Mesendoderm (in vitro differentiated cells): Measurements from ENCODE around the gene TBL3. TPM values are rescaled to one million over a fixed set of nuclear protein-coding genes. Genes with fewer than 3 reads are reported as not detected.

Source experiments
- DNase-seq: peaks from one replicate; pipeline ENCODE4 v3.0.0; 2013
- H2AK5ac ChIP-seq: 2 replicates; pipeline ENCODE4 v1.6.1; 2013; ENCODE audit warnings: low read length, inconsistent platforms
- H2BK120ac ChIP-seq: 2 replicates; pipeline ENCODE4 v1.6.1; 2013; ENCODE audit warnings: low read depth, mild to moderate bottlenecking, low read length, moderate library complexity, mixed read lengths
- H2BK15ac ChIP-seq: replicated peaks from 2 replicates; pipeline ENCODE4 v1.6.1; 2013; ENCODE audit warnings: low read depth, mild to moderate bottlenecking, moderate library complexity
- H2BK5ac ChIP-seq: 2 replicates; pipeline ENCODE4 v1.6.1; 2013; ENCODE audit warnings: low read length, inconsistent platforms
- H3K18ac ChIP-seq: 2 replicates; pipeline ENCODE4 v1.6.1; 2013; ENCODE audit warnings: mild to moderate bottlenecking, low read length, mixed read lengths
- H3K23ac ChIP-seq: one replicate; pipeline ENCODE4 v1.6.1; 2013; ENCODE audit warnings: low read length
- H3K27ac ChIP-seq: 2 replicates; pipeline ENCODE4 v1.5.1; 2013; ENCODE audit warnings: low read depth, mild to moderate bottlenecking, inconsistent platforms, low read length, moderate library complexity
- H3K27me3 ChIP-seq: 2 replicates; pipeline ENCODE4 v1.6.1; 2013; ENCODE audit warnings: low read length, control low read depth, mild to moderate bottlenecking, inconsistent platforms; ENCODE audit not compliant: insufficient read depth, poor library complexity
- H3K36me3 ChIP-seq: 2 replicates; pipeline ENCODE4 v1.6.1; 2013; ENCODE audit warnings: low read length, inconsistent platforms; ENCODE audit not compliant: control insufficient read depth, insufficient read depth
- H3K4ac ChIP-seq: one replicate; pipeline ENCODE4 v1.6.1; 2013; ENCODE audit warnings: low read depth, mild to moderate bottlenecking, low read length, moderate library complexity
- H3K4me1 ChIP-seq: 2 replicates; pipeline ENCODE4 v1.6.1; 2013; ENCODE audit warnings: low read depth, low read length, inconsistent platforms; ENCODE audit not compliant: control insufficient read depth
- H3K4me2 ChIP-seq: 2 replicates; pipeline ENCODE4 v1.6.1; 2013; ENCODE audit warnings: low read length
- H3K4me3 ChIP-seq: 2 replicates; pipeline ENCODE4 v1.5.1; 2013; ENCODE audit warnings: mild to moderate bottlenecking, low read length
- H3K56ac ChIP-seq: one replicate; pipeline ENCODE4 v1.6.1; 2013; ENCODE audit warnings: low read length
- H3K79me1 ChIP-seq: 2 replicates; pipeline ENCODE4 v1.6.1; 2013; ENCODE audit warnings: low read length, inconsistent platforms
- H3K79me2 ChIP-seq: 2 replicates; pipeline ENCODE4 v1.6.1; 2013; ENCODE audit warnings: mild to moderate bottlenecking, low read length; ENCODE audit not compliant: control insufficient read depth, insufficient read depth
- H3K9ac ChIP-seq: 2 replicates; pipeline ENCODE4 v1.6.1; 2013; ENCODE audit warnings: low read length, inconsistent platforms
- H4K5ac ChIP-seq: one replicate; pipeline ENCODE4 v1.6.1; 2013; ENCODE audit warnings: low read length
- H4K8ac ChIP-seq: one replicate; pipeline ENCODE4 v1.6.1; 2013; ENCODE audit warnings: low read depth, mild to moderate bottlenecking, control low read depth, low read length, moderate library complexity
- WGBS: extraction: QIAGEN DNeasy Blood & Tissue Kit; methylation state at CpG from one replicate; pipeline ENCODE4 v1.1.7; 2013; ENCODE audit warnings: low lambda C conversion rate, missing lambda C conversion rate; ENCODE audit not compliant: insufficient coverage; ENCODE audit errors: extremely low coverage; 5-methylcytosine and 5-hydroxymethylcytosine counted together
- small RNA-seq: library from polyadenylated mRNA; stranded (forward); fragments of <200 nt; extraction: miRNeasy Mini kit (QIAGEN cat#:217004); gene quantifications from one replicate; pipeline ENCODE3, GENCODE V24; 2013; ENCODE audit not compliant: insufficient read depth

Gene TBL3

DNA sequence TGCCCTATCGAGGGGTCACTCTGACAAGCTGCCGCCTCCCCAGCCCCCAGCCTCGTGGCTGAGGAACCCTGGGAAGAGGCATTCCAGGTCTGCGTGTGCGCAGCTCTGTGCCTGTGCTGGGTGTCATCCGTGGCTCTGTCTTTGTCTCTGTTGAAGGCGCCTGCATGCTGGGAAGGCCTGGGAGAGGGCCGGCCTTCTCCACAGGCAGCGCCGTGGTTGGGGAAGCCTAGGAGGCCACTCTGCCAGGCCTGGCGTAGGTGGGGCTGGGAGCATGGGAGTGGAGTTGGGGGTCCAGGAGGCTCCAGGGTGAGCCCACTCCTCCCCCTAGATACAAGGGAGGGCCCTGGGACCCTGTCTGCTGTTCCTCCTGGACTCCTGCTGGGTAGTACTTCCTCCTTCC lies 58.2 kb downstream of the TBL3 start:
- Histone ChIP-seq H2BK5ac (no peak overlapping the region), H3K4ac (no peak overlapping the region), H3K27me3 (no peaks in the 10 kb centered on the region), H4K8ac (no peak overlapping the region), H3K4me1 (no peaks in the 10 kb centered on the region), H3K56ac (no peak overlapping the region), H3K9ac (no peak overlapping the region), H3K4me3 (no peak overlapping the region), H2BK120ac (no peak overlapping the region), H2AK5ac (no peak overlapping the region), H3K4me2 (no peak overlapping the region), H2BK15ac (no peak overlapping the region), H3K79me2 (no peaks in the 10 kb centered on the region), H3K18ac (no peak overlapping the region), H4K5ac (no peak overlapping the region), H3K36me3 (no peaks in the 10 kb centered on the region), H3K27ac (no peak overlapping the region), H3K23ac (no peak overlapping the region), H3K79me1 (no peaks in the 10 kb centered on the region)
- DNase-seq, result no peak
- no CpG with 5 or more reads among the region's 11 CpGs for WGBS

DNA sequence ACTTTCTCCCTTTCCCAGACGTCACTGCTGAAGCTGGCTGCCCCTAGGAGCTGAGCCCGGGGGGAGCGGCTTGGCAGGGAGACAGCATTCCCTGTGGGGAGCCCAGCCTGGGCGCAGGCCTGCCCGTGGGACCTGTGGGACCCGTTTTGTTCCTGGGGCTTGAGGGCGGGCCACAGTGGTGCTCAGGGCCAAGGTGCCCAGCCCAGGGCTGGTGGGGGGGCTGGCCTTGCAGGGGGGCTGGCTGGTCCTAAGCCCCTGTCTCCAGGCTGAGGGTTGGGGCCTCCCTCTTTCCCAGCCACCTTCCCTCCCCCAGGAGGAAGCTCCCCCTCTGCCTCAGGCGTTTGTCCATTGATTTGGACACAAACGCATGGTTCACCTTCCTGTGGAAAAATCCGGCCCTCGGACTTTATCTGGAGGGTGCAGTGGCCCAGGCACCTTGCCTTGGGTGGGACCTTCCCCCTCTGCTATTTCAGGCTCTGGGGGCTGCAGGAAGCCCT lies 59.3 kb downstream of the TBL3 start:
- H3K56ac ChIP-seq, result no peak overlapping the region
- H2BK5ac ChIP-seq, result no peak overlapping the region
- no peak overlapping the region for H2AK5ac ChIP-seq
- no peaks in the 10 kb centered on the region for H3K79me2 ChIP-seq
- no peaks in the 10 kb centered on the region for H3K36me3 ChIP-seq
- no peak overlapping the region for H3K4ac ChIP-seq
- H3K4me3 ChIP-seq, result no peak overlapping the region
- no peak overlapping the region for H2BK15ac ChIP-seq
- H3K18ac ChIP-seq, result no peak overlapping the region
- WGBS, result no CpG with 5 or more reads among the region's 11 CpGs
- H3K9ac ChIP-seq, result no peak overlapping the region
- H3K4me2 ChIP-seq, result no peak overlapping the region
- H2BK120ac ChIP-seq, result no peak overlapping the region
- H4K5ac ChIP-seq, result no peak overlapping the region
- no peak overlapping the region for H3K27ac ChIP-seq
- no peak overlapping the region for H3K23ac ChIP-seq
- H3K4me1 ChIP-seq, result no peaks in the 10 kb centered on the region
- DNase-seq, result no peak
- H3K27me3 ChIP-seq, result no peaks in the 10 kb centered on the region
- H3K79me1 ChIP-seq, result no peaks in the 10 kb centered on the region
- H4K8ac ChIP-seq, result no peak overlapping the region

Small RNAs within 50 kb of the gene (small RNA-seq; reads per million reads assigned to genes)
- gene AC005363.2 (0.90 reads per million), gene RN7SL219P (not detected), gene SNORA10 (not detected), gene SNORA64 (not detected)
